ENCODE data around the gene PCGF2. TPM values are rescaled to one million over a fixed set of nuclear protein-coding genes. Genes with fewer than 3 reads are reported as not detected.

PCGF2 gene
- total and polyA plus RNA-seq, 2 of the 8 experiments (the other 6 are each of a cell fraction or from before 2014, with no cell fraction given) = 42.1 to 93.3 TPM

DNA sequence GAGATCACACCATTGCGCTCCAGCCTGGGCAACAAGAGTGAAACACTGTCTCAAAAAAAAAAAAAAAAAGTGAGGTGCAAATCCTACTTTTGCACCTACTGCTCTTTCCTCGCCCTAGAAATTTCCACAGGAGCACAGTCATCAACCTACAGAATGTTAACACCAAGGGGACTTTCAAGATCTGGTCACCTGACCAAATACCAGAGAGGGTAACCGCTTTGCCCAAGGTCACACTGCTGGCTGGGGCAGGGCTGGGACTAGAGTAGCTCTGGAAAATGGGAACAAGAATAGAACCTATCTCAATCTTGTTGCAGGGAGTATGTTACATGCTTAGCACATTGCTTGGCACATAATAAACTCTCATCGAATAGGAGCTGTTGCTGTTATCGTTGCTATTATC, 49.4 kb downstream of the PCGF2 start (continued):
- TF ChIP-seq, protein P1, sequence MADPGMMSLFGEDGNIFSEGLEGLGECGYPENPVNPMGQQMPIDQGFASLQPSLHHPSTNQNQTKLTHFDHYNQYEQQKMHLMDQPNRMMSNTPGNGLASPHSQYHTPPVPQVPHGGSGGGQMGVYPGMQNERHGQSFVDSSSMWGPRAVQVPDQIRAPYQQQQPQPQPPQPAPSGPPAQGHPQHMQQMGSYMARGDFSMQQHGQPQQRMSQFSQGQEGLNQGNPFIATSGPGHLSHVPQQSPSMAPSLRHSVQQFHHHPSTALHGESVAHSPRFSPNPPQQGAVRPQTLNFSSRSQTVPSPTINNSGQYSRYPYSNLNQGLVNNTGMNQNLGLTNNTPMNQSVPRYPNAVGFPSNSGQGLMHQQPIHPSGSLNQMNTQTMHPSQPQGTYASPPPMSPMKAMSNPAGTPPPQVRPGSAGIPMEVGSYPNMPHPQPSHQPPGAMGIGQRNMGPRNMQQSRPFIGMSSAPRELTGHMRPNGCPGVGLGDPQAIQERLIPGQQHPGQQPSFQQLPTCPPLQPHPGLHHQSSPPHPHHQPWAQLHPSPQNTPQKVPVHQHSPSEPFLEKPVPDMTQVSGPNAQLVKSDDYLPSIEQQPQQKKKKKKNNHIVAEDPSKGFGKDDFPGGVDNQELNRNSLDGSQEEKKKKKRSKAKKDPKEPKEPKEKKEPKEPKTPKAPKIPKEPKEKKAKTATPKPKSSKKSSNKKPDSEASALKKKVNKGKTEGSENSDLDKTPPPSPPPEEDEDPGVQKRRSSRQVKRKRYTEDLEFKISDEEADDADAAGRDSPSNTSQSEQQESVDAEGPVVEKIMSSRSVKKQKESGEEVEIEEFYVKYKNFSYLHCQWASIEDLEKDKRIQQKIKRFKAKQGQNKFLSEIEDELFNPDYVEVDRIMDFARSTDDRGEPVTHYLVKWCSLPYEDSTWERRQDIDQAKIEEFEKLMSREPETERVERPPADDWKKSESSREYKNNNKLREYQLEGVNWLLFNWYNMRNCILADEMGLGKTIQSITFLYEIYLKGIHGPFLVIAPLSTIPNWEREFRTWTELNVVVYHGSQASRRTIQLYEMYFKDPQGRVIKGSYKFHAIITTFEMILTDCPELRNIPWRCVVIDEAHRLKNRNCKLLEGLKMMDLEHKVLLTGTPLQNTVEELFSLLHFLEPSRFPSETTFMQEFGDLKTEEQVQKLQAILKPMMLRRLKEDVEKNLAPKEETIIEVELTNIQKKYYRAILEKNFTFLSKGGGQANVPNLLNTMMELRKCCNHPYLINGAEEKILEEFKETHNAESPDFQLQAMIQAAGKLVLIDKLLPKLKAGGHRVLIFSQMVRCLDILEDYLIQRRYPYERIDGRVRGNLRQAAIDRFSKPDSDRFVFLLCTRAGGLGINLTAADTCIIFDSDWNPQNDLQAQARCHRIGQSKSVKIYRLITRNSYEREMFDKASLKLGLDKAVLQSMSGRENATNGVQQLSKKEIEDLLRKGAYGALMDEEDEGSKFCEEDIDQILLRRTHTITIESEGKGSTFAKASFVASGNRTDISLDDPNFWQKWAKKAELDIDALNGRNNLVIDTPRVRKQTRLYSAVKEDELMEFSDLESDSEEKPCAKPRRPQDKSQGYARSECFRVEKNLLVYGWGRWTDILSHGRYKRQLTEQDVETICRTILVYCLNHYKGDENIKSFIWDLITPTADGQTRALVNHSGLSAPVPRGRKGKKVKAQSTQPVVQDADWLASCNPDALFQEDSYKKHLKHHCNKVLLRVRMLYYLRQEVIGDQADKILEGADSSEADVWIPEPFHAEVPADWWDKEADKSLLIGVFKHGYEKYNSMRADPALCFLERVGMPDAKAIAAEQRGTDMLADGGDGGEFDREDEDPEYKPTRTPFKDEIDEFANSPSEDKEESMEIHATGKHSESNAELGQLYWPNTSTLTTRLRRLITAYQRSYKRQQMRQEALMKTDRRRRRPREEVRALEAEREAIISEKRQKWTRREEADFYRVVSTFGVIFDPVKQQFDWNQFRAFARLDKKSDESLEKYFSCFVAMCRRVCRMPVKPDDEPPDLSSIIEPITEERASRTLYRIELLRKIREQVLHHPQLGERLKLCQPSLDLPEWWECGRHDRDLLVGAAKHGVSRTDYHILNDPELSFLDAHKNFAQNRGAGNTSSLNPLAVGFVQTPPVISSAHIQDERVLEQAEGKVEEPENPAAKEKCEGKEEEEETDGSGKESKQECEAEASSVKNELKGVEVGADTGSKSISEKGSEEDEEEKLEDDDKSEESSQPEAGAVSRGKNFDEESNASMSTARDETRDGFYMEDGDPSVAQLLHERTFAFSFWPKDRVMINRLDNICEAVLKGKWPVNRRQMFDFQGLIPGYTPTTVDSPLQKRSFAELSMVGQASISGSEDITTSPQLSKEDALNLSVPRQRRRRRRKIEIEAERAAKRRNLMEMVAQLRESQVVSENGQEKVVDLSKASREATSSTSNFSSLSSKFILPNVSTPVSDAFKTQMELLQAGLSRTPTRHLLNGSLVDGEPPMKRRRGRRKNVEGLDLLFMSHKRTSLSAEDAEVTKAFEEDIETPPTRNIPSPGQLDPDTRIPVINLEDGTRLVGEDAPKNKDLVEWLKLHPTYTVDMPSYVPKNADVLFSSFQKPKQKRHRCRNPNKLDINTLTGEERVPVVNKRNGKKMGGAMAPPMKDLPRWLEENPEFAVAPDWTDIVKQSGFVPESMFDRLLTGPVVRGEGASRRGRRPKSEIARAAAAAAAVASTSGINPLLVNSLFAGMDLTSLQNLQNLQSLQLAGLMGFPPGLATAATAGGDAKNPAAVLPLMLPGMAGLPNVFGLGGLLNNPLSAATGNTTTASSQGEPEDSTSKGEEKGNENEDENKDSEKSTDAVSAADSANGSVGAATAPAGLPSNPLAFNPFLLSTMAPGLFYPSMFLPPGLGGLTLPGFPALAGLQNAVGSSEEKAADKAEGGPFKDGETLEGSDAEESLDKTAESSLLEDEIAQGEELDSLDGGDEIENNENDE (IDR thresholded peaks at IDR 0.05; ENCODE audit: insufficient replicate concordance, low read length) = no peak
- TF ChIP-seq GTF2F1 (IDR thresholded peaks at IDR 0.05; ENCODE audit: borderline replicate concordance, low read depth, low read length) (no peak), EGR1 (IDR thresholded peaks at IDR 0.05; ENCODE audit: borderline replicate concordance, low read depth, low read length) (no peak), RNF2 (IDR thresholded peaks at IDR 0.05; ENCODE audit: borderline replicate concordance, low read depth, low read length, missing control alignments, poor library complexity, severe bottlenecking) (no peak), NANOG (IDR thresholded peaks at IDR 0.05; ENCODE audit: insufficient read depth, low read depth, low read length, poor library complexity, severe bottlenecking) (no peak), SIRT6 (IDR thresholded peaks at IDR 0.05; ENCODE audit: low read length) (no peak)
